HEK293T (cell line): ENCODE data around the gene CADPS.

ENCODE experiments used
- CTCF ChIA-PET: fragments of 350-600 bp; formaldehyde crosslinking; extraction: SDS; loops from one replicate; lab custom pipeline; 2021; ENCODE audit warnings: antibody characterized with exemption, inconsistent platforms; lab: Yijun Ruan, JAX
- POLR2A ChIA-PET: fragments of 350-600 bp; formaldehyde crosslinking; extraction: SDS; loops from one replicate; lab custom pipeline; 2020; ENCODE audit warnings: antibody characterized with exemption, inconsistent platforms; lab: Yijun Ruan, JAX
- DNase-seq: peaks from one replicate; pipeline ENCODE4 v3.0.0; 2012; ENCODE audit warnings: mixed read lengths; ENCODE audit errors: extremely low spot score
- ARNT ChIP-seq: fragments of 450-650 bp; IDR thresholded peaks from 2 replicates; pipeline ENCODE4 v1.6.1; 2017; ENCODE audit warnings: mild to moderate bottlenecking
- BHLHE40 ChIP-seq: fragments of 450-650 bp; IDR thresholded peaks from 2 replicates; pipeline ENCODE4 v1.6.1; 2016; ENCODE audit warnings: mild to moderate bottlenecking, moderate library complexity, borderline replicate concordance
- CTBP1 ChIP-seq: fragments of 450-650 bp; IDR thresholded peaks from 2 replicates; pipeline ENCODE4 v1.6.1; 2016; ENCODE audit warnings: borderline replicate concordance
- ELF4 ChIP-seq: fragments of 450-650 bp; IDR thresholded peaks from 2 replicates; pipeline ENCODE4 v1.6.1; 2017; ENCODE audit warnings: antibody characterized with exemption
- FOXA1 ChIP-seq: fragments of 450-650 bp; IDR thresholded peaks from 2 replicates; pipeline ENCODE4 v1.6.1; 2016; ENCODE audit warnings: mild to moderate bottlenecking
- FOXK2 ChIP-seq: fragments of 450-650 bp; IDR thresholded peaks from 2 replicates; pipeline ENCODE4 v1.6.1; 2016; ENCODE audit warnings: mild to moderate bottlenecking
- FOXM1 ChIP-seq: fragments of 450-650 bp; IDR thresholded peaks from 2 replicates; pipeline ENCODE4 v1.6.1; 2017; ENCODE audit warnings: mild to moderate bottlenecking, borderline replicate concordance
- HDGF ChIP-seq: fragments of 450-650 bp; IDR thresholded peaks from 2 replicates; pipeline ENCODE4 v1.6.1; 2017; ENCODE audit warnings: antibody characterized with exemption, borderline replicate concordance
- L3MBTL2 ChIP-seq: fragments of 450-650 bp; conservative IDR thresholded peaks from 2 replicates; pipeline ENCODE4 v1.6.1; 2016; ENCODE audit warnings: mild to moderate bottlenecking
- LEF1 ChIP-seq: fragments of 450-650 bp; IDR thresholded peaks from 2 replicates; pipeline ENCODE4 v1.6.1; 2017; ENCODE audit warnings: mild to moderate bottlenecking, borderline replicate concordance
- NFRKB ChIP-seq: fragments of 450-650 bp; IDR thresholded peaks from 2 replicates; pipeline ENCODE4 v1.6.1; 2016; ENCODE audit warnings: mild to moderate bottlenecking, moderate library complexity
- SP1 ChIP-seq: fragments of 450-650 bp; IDR thresholded peaks from 2 replicates; pipeline ENCODE4 v1.6.1; 2017
- SUZ12 ChIP-seq: fragments of 450-650 bp; IDR thresholded peaks from 2 replicates; pipeline ENCODE4 v1.6.1; 2016; ENCODE audit warnings: mild to moderate bottlenecking
- TARDBP ChIP-seq: fragments of 450-650 bp; IDR thresholded peaks from 2 replicates; pipeline ENCODE4 v1.6.1; 2016
- ZNF384 ChIP-seq: fragments of 450-650 bp; IDR thresholded peaks from 2 replicates; pipeline ENCODE4 v1.6.1; 2016
- TF ChIP-seq, protein P1 (sequence below): fragments of 450-650 bp; IDR thresholded peaks from 2 replicates; pipeline ENCODE4 v1.6.1; 2016

CADPS gene

DNA sequence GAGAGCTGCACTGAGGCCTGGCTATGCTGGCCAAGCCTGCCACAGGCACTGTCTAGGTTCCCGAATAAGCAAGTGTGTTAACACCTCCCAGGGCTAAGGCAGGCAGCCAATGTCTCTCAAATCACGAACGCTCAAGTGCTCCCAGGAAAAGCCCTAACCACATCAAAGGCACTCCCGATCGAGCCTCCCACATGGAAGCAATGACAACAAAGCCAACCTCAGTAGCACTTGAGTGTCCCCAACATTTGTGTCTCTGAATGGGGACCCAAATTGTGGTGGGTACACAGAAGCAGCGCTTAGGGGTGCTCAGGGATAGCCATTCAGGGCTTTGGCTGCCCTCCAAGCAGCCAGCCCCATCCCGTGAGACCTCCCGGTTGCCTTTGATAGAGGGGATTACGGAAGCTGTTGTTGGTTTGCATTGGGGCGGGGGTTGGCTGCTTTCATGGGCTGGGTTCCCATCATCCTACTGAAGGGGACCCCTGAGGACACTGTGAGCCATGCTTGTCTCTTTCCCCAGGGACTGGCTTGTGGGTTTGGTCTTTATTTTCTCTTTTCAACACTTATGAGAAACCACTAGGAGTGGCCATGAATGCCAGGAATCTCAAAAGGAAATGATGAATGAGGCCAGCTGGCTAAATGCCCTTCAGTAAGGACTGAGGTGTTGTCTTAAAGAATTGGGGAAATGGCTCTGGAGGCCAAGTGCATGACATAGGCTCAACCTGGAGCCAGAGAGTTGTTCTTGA lies 267.8 kb downstream of the CADPS start:
- TF ChIP-seq CTBP1, result no peak
- TF ChIP-seq FOXK2, result no peak
- TF ChIP-seq TARDBP, result no peak
- TF ChIP-seq BHLHE40, result no peak
- no peak for TF ChIP-seq HDGF
- TF ChIP-seq SP1, result no peak
- ChIA-PET CTCF (no interaction called here), POLR2A (no interaction called here)
- DNase-seq, result no peak

DNA sequence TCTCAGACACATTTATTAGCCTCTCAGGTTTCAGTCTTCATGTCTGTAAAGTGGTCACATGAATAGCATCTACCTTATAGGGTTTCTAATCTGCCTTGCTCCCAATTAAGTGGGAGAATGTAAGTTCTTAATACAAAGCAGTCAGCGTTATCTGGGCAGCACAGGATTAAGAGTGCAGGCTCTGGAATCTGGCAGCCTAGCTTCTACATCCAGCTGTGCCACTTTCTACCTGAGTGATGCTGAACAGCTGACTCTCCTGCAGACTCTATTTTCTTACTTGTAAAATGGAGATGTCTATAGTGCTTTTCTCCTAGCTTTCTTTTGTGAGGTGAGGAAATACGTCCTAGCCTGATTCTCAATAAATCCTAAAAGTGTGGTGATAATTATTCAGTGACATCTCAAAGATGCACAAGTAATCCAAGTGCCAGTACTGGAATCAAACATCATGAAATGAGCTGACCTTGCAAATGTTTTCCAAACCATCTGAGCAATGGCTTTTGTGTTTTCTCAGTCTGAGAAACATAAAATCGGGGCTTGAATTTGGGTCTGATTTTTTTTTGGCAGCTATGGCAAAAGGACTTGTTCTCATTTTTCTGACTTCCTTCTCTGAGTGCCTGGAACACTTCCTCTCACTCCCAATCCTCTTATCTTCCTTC lies 269.7 kb downstream of the CADPS start:
- DNase-seq, result no peak
- CTCF ChIA-PET, result interaction anchor here (0.6 to 0.7 kb wide), 2 partner anchors 259 to 1018 kb away, joined by 3 read pairs; no protein-coding TSS in a partner anchor
- POLR2A ChIA-PET, result no interaction called here
- no peak for TF ChIP-seq CTBP1
- TF ChIP-seq BHLHE40, result no peak
- TF ChIP-seq SUZ12, result no peak
- TF ChIP-seq ARNT, result no peak
- TF ChIP-seq ZNF384, result no peak
- TF ChIP-seq FOXA1, result no peak

DNA sequence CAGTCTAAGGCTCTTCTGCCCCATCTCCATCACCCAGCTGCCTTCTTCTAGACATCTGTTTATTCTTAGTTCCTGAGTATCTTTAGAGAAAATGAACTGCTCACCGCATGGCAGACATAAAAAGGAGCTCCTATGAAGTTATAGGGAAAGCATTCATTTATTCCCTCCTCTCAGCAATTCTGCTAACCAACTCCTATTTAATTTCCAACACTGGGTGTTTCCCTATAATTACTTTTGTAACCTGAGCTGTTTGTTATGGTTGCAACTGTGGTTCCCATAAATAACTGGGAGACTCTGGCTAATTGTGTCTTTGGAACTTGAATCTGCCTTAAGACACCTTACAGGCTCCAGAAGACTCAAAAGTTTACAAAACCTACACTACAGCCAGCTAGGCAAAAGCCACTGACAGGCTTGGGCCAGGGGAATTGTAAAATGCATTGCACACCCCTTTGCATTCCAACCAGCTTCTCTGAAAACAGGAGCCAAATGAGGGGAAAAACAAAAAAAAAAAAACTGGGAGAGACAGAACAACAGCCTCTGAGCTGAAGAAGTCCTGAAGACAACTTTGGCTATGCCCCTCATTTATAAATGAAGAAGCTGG lies 270.4 kb downstream of the CADPS start:
- ChIA-PET POLR2A (no interaction called here), CTCF (interaction anchor here (0.6 kb wide), 1 partner anchor 1017 kb away, joined by 3 read pairs; no protein-coding TSS in a partner anchor)
- DNase-seq, result no peak
- no peak for TF ChIP-seq ARNT
- TF ChIP-seq SUZ12, result no peak
- no peak for TF ChIP-seq HDGF
- no peak for TF ChIP-seq FOXA1
- no peak for TF ChIP-seq BHLHE40
- no peak for TF ChIP-seq L3MBTL2
- TF ChIP-seq ELF4, result no peak
- no peak for TF ChIP-seq LEF1
- TF ChIP-seq, protein P1, sequence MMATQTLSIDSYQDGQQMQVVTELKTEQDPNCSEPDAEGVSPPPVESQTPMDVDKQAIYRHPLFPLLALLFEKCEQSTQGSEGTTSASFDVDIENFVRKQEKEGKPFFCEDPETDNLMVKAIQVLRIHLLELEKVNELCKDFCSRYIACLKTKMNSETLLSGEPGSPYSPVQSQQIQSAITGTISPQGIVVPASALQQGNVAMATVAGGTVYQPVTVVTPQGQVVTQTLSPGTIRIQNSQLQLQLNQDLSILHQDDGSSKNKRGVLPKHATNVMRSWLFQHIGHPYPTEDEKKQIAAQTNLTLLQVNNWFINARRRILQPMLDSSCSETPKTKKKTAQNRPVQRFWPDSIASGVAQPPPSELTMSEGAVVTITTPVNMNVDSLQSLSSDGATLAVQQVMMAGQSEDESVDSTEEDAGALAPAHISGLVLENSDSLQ, result no peak
- no peak for TF ChIP-seq FOXM1
- no peak for TF ChIP-seq CTBP1
- TF ChIP-seq TARDBP, result no peak
- no peak for TF ChIP-seq ZNF384
- TF ChIP-seq NFRKB, result no peak
- no peak for TF ChIP-seq FOXK2

DNA sequence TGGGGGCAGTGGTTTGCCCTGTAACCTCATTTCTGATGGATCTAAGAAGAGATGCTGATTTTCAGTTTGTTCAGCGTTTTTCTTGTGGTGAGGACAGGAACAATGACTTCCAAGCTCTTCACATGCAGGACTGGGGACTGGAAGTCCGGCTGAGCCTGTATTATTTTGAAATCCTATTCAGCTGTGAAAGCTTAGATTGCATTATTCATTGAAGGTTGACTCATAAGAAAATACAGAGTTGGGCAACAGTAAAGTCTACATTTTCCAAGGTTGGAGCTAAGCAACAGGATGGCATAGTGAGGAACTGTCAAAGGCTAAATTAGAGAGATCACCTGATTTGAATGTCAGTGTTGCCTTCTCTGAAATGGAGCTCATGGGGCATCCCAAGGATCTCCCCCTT lies 270.9 kb downstream of the CADPS start:
- CTCF ChIA-PET, result no interaction called here
- POLR2A ChIA-PET, result no interaction called here
- TF ChIP-seq FOXK2 (no peak), SUZ12 (no peak), LEF1 (no peak), ELF4 (no peak), L3MBTL2 (no peak), SP1 (no peak), FOXM1 (no peak), CTBP1 (no peak), ZNF384 (no peak), ARNT (no peak), FOXA1 (no peak), TARDBP (no peak), BHLHE40 (no peak), HDGF (no peak), NFRKB (no peak)
- TF ChIP-seq, protein P1, result no peak
- DNase-seq, result no peak

DNA sequence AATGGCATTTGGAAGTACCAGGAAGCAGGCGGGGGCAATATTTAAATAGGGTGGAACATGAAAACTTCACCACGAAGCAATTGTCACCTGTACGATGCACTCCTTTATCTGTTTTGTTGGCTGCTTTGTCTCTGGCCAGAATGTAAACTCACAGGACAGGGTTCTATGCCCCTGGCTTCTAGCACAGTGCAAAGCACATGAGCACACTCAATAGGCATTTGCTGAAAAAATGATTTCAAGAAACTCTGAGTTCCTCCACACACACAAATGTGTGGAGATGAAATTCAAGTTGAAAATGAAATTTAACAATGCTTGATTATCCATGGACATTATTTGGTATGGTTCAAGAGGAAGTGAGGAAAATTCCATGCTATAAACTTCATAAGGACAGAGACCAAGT lies 272.2 kb downstream of the CADPS start:
- CTCF ChIA-PET, result no interaction called here
- DNase-seq, result no peak
- POLR2A ChIA-PET, result no interaction called here
- TF ChIP-seq, protein P1, result no peak
